Esophagus muscularis mucosa (tissue), 3 donors: ENCODE measurements around the gene CHAF1A.

ENCODE experiments used
- CTCF ChIP-seq, 3 experiments: fragments of 200-600 bp in 2 of 3; fragments of 450-650 bp in 1 of 3; sonication (generic) in 2 of 3; IDR thresholded peaks; one replicate each; pipeline ENCODE4 v1.5.1; 2017 to 2019; ENCODE audit warnings: antibody characterized with exemption in 3 of 3, mild to moderate bottlenecking in 2 of 3, moderate library complexity in 1 of 3
- EP300 ChIP-seq: sonication (generic); formaldehyde crosslinking; IDR thresholded peaks from one replicate; pipeline ENCODE4 v1.6.1; 2017; ENCODE audit warnings: antibody characterized with exemption

- TF ChIP-seq CTCF (IDR thresholded peaks at IDR 0.05) (no peak), EP300 (no peak)
Observed at GRCh38 chr19:4366666-4367335, 35.6 kb upstream of the CHAF1A start.
